Measurements from ENCODE around the gene SFXN4. TPM values are rescaled to one million over a fixed set of nuclear protein-coding genes. Genes with fewer than 3 reads are reported as not detected.

SFXN4 gene
- total RNA-seq, 1 experiment from 2014 or later, result 24.0 TPM

DNA sequence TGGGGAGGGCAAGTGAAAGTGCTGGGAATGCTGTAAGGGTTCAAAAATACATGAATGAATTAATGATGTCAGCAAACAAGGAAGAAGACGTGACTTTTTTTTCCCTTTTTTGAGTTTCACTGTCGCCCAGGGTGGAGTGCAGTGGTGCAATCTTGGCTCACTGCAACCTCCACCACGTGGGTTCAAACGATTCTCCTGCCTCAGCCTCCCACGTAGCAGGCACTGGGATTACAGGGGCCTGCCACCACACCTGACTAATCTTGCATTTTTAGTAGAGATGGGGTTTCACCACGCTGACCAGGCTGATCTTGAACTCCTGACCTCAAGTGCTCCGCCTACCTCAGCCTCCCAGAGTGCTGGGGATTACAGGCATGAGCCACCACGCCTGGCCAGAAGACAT is 31.6 kb downstream of the SFXN4 start (continued):
- TF ChIP-seq, protein P1, sequence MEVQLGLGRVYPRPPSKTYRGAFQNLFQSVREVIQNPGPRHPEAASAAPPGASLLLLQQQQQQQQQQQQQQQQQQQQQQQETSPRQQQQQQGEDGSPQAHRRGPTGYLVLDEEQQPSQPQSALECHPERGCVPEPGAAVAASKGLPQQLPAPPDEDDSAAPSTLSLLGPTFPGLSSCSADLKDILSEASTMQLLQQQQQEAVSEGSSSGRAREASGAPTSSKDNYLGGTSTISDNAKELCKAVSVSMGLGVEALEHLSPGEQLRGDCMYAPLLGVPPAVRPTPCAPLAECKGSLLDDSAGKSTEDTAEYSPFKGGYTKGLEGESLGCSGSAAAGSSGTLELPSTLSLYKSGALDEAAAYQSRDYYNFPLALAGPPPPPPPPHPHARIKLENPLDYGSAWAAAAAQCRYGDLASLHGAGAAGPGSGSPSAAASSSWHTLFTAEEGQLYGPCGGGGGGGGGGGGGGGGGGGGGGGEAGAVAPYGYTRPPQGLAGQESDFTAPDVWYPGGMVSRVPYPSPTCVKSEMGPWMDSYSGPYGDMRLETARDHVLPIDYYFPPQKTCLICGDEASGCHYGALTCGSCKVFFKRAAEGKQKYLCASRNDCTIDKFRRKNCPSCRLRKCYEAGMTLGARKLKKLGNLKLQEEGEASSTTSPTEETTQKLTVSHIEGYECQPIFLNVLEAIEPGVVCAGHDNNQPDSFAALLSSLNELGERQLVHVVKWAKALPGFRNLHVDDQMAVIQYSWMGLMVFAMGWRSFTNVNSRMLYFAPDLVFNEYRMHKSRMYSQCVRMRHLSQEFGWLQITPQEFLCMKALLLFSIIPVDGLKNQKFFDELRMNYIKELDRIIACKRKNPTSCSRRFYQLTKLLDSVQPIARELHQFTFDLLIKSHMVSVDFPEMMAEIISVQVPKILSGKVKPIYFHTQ (CRISPR knock-in tag; IDR thresholded peaks at IDR 0.05), result no peak
- no peak for TF ChIP-seq RORB (CRISPR knock-in tag; IDR thresholded peaks at IDR 0.05)
- TF ChIP-seq, protein P2, sequence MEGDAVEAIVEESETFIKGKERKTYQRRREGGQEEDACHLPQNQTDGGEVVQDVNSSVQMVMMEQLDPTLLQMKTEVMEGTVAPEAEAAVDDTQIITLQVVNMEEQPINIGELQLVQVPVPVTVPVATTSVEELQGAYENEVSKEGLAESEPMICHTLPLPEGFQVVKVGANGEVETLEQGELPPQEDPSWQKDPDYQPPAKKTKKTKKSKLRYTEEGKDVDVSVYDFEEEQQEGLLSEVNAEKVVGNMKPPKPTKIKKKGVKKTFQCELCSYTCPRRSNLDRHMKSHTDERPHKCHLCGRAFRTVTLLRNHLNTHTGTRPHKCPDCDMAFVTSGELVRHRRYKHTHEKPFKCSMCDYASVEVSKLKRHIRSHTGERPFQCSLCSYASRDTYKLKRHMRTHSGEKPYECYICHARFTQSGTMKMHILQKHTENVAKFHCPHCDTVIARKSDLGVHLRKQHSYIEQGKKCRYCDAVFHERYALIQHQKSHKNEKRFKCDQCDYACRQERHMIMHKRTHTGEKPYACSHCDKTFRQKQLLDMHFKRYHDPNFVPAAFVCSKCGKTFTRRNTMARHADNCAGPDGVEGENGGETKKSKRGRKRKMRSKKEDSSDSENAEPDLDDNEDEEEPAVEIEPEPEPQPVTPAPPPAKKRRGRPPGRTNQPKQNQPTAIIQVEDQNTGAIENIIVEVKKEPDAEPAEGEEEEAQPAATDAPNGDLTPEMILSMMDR (IDR thresholded peaks at IDR 0.05), result no peak
- TF ChIP-seq ZNF396 (CRISPR knock-in tag; IDR thresholded peaks at IDR 0.05; ENCODE audit: borderline replicate concordance), result no peak
- TF ChIP-seq, protein P3, sequence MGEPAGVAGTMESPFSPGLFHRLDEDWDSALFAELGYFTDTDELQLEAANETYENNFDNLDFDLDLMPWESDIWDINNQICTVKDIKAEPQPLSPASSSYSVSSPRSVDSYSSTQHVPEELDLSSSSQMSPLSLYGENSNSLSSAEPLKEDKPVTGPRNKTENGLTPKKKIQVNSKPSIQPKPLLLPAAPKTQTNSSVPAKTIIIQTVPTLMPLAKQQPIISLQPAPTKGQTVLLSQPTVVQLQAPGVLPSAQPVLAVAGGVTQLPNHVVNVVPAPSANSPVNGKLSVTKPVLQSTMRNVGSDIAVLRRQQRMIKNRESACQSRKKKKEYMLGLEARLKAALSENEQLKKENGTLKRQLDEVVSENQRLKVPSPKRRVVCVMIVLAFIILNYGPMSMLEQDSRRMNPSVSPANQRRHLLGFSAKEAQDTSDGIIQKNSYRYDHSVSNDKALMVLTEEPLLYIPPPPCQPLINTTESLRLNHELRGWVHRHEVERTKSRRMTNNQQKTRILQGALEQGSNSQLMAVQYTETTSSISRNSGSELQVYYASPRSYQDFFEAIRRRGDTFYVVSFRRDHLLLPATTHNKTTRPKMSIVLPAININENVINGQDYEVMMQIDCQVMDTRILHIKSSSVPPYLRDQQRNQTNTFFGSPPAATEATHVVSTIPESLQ (CRISPR knock-in tag; IDR thresholded peaks at IDR 0.05), result no peak
- TF ChIP-seq EMX1 (CRISPR knock-in tag; IDR thresholded peaks at IDR 0.05), result no peak
- TF ChIP-seq, protein P4, sequence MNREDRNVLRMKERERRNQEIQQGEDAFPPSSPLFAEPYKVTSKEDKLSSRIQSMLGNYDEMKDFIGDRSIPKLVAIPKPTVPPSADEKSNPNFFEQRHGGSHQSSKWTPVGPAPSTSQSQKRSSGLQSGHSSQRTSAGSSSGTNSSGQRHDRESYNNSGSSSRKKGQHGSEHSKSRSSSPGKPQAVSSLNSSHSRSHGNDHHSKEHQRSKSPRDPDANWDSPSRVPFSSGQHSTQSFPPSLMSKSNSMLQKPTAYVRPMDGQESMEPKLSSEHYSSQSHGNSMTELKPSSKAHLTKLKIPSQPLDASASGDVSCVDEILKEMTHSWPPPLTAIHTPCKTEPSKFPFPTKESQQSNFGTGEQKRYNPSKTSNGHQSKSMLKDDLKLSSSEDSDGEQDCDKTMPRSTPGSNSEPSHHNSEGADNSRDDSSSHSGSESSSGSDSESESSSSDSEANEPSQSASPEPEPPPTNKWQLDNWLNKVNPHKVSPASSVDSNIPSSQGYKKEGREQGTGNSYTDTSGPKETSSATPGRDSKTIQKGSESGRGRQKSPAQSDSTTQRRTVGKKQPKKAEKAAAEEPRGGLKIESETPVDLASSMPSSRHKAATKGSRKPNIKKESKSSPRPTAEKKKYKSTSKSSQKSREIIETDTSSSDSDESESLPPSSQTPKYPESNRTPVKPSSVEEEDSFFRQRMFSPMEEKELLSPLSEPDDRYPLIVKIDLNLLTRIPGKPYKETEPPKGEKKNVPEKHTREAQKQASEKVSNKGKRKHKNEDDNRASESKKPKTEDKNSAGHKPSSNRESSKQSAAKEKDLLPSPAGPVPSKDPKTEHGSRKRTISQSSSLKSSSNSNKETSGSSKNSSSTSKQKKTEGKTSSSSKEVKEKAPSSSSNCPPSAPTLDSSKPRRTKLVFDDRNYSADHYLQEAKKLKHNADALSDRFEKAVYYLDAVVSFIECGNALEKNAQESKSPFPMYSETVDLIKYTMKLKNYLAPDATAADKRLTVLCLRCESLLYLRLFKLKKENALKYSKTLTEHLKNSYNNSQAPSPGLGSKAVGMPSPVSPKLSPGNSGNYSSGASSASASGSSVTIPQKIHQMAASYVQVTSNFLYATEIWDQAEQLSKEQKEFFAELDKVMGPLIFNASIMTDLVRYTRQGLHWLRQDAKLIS (CRISPR knock-in tag; IDR thresholded peaks at IDR 0.05; ENCODE audit: borderline replicate concordance), result no peak
- no peak for TF ChIP-seq ELF4 (CRISPR knock-in tag; IDR thresholded peaks at IDR 0.05; ENCODE audit: low read depth)
- TF ChIP-seq, protein P5, sequence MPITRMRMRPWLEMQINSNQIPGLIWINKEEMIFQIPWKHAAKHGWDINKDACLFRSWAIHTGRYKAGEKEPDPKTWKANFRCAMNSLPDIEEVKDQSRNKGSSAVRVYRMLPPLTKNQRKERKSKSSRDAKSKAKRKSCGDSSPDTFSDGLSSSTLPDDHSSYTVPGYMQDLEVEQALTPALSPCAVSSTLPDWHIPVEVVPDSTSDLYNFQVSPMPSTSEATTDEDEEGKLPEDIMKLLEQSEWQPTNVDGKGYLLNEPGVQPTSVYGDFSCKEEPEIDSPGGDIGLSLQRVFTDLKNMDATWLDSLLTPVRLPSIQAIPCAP (CRISPR knock-in tag; IDR thresholded peaks at IDR 0.05), result no peak
- TF ChIP-seq, protein P6, sequence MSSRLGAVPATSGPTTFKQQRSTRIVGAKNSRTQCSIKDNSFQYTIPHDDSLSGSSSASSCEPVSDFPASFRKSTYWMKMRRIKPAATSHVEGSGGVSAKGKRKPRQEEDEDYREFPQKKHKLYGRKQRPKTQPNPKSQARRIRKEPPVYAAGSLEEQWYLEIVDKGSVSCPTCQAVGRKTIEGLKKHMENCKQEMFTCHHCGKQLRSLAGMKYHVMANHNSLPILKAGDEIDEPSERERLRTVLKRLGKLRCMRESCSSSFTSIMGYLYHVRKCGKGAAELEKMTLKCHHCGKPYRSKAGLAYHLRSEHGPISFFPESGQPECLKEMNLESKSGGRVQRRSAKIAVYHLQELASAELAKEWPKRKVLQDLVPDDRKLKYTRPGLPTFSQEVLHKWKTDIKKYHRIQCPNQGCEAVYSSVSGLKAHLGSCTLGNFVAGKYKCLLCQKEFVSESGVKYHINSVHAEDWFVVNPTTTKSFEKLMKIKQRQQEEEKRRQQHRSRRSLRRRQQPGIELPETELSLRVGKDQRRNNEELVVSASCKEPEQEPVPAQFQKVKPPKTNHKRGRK (CRISPR knock-in tag; IDR thresholded peaks at IDR 0.05; ENCODE audit: borderline replicate concordance), result no peak

DNA sequence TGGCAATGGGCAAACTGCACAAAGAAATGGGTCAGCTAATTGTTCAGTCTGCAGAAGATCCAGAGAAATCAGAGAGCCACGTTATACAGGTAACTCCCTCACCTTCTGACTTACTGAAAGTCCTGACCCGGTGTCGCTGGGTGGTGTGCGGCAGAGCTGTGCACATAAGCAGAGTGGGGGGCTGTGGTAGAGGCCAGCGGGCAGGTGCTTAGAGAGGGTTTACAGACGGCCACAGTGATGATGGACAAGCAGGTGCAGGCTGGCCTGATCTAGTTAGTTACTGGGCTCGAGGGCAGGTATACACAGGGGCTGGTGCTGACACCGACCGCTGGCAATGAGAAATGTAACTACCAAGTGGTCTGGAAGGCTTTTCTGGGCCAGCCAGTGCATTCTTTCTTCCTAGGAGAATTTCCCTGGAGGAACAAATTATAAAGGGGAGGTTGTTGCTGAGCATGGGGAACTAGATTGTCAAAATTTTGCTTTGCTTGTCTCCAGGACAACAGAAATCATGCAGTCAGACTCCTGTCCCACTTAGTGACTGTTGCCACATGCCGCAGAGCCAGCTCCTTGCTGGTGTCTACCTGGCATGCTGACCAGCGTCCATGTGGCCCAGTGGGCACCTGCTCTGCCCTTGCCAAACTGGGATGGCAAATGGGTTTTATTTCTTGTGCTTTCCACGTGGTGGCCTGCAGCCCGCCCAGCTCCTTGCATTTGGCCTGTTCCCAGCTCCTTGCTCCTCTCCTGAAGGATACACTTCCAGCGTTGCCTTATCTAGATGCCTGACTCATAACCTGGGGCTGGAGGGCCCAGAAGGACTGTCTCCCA is 32.8 kb downstream of the SFXN4 start:
- CTCF ChIA-PET, result interaction anchor here (0.6 kb wide), 1 partner anchor 327 kb away, joined by 3 read pairs; no protein-coding TSS in a partner anchor
- TF ChIP-seq FOXK1 (CRISPR knock-in tag; IDR thresholded peaks at IDR 0.05) (no peak), NFYB (CRISPR knock-in tag; conservative IDR thresholded peaks at IDR 0.05; ENCODE audit: low read depth) (no peak), CREB1 (CRISPR knock-in tag; IDR thresholded peaks at IDR 0.05) (no peak), SMAD4 (CRISPR knock-in tag; IDR thresholded peaks at IDR 0.05) (no peak), JAZF1 (CRISPR knock-in tag; IDR thresholded peaks at IDR 0.05) (no peak), PRRX2 (CRISPR knock-in tag; IDR thresholded peaks at IDR 0.05) (no peak)
- TF ChIP-seq, protein P7, sequence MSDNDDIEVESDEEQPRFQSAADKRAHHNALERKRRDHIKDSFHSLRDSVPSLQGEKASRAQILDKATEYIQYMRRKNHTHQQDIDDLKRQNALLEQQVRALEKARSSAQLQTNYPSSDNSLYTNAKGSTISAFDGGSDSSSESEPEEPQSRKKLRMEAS (CRISPR knock-in tag; IDR thresholded peaks at IDR 0.05), result no peak
- TF ChIP-seq, protein P8, sequence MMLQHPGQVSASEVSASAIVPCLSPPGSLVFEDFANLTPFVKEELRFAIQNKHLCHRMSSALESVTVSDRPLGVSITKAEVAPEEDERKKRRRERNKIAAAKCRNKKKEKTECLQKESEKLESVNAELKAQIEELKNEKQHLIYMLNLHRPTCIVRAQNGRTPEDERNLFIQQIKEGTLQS (CRISPR knock-in tag; conservative IDR thresholded peaks at IDR 0.05), result no peak
- TF ChIP-seq, protein P9, sequence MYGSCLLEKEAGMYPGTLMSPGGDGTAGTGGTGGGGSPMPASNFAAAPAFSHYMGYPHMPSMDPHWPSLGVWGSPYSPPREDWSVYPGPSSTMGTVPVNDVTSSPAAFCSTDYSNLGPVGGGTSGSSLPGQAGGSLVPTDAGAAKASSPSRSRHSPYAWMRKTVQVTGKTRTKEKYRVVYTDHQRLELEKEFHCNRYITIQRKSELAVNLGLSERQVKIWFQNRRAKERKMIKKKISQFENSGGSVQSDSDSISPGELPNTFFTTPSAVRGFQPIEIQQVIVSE (CRISPR knock-in tag; IDR thresholded peaks at IDR 0.05; ENCODE audit: borderline replicate concordance), result no peak

More for the DNA sequence above, 32.8 kb downstream of the SFXN4 start:
- Mint-ChIP-seq H3K9me3 (no peaks in the 10 kb centered on the region), H3K4me3 (no peak overlapping the region), H3K27me3 (ENCODE audit: low read depth) (no peaks in the 10 kb centered on the region), H3K36me3 (peaks cover 56% of the 10 kb centered on the region), H3K27ac (no peak overlapping the region), H3K4me1 (no peaks in the 10 kb centered on the region)
- POLR2A ChIA-PET, result no interaction called here
- DNase-seq (ENCODE audit: low spot score) (no peak), ATAC-seq (no peak)
